Neural cell (in vitro differentiated cells): ENCODE results near the gene TOMM22.

Experiments
- EP300 ChIP-seq: fragments of 450-650 bp; conservative IDR thresholded peaks from 2 replicates; pipeline ENCODE4 v1.6.1; 2014; ENCODE audit warnings: antibody characterized with exemption, mild to moderate bottlenecking, moderate library complexity; ENCODE audit not compliant: poor library complexity, severe bottlenecking
- EZH2 ChIP-seq: fragments of 200-600, 300-800 bp; shearing (Covaris generic), sonication (generic); IDR thresholded peaks from 2 replicates; pipeline ENCODE4 v1.6.1; 2014; ENCODE audit warnings: antibody characterized with exemption, low read length, borderline replicate concordance, mild to moderate bottlenecking; ENCODE audit not compliant: insufficient read depth, poor library complexity, severe bottlenecking
- MXI1 ChIP-seq: fragments of 450-650 bp; conservative IDR thresholded peaks from 2 replicates; pipeline ENCODE4 v1.6.1; 2014; ENCODE audit warnings: antibody characterized with exemption, mild to moderate bottlenecking; ENCODE audit not compliant: poor library complexity, severe bottlenecking
- POLR2AphosphoS5 ChIP-seq: IDR thresholded peaks from 2 replicates; pipeline ENCODE4 v1.6.1; 2012
- RAD21 ChIP-seq: fragments of 450-650 bp; conservative IDR thresholded peaks from 2 replicates; pipeline ENCODE4 v1.6.1; 2014; ENCODE audit warnings: antibody characterized with exemption, mild to moderate bottlenecking, moderate library complexity
- REST ChIP-seq: IDR thresholded peaks from 2 replicates; pipeline ENCODE4 v1.6.1; 2012; ENCODE audit warnings: borderline replicate concordance
- SMC3 ChIP-seq: fragments of 450-650 bp; conservative IDR thresholded peaks from 2 replicates; pipeline ENCODE4 v1.6.1; 2014; ENCODE audit warnings: antibody characterized with exemption, mild to moderate bottlenecking, moderate library complexity; ENCODE audit not compliant: poor library complexity
- TAF1 ChIP-seq: IDR thresholded peaks from 2 replicates; pipeline ENCODE4 v1.6.1; 2012; ENCODE audit warnings: low read depth
- TF ChIP-seq, protein P1 (sequence below): fragments of 450-650 bp; IDR thresholded peaks from 2 replicates; pipeline ENCODE4 v1.5.1; 2014; ENCODE audit warnings: antibody characterized with exemption, mild to moderate bottlenecking, moderate library complexity; ENCODE audit not compliant: poor library complexity, severe bottlenecking

- TF ChIP-seq POLR2AphosphoS5 (no peak), RAD21 (no peak), EZH2 (no peak), MXI1 (no peak), EP300 (no peak), TAF1 (no peak), REST (no peak), SMC3 (no peak)
- TF ChIP-seq, protein P1, sequence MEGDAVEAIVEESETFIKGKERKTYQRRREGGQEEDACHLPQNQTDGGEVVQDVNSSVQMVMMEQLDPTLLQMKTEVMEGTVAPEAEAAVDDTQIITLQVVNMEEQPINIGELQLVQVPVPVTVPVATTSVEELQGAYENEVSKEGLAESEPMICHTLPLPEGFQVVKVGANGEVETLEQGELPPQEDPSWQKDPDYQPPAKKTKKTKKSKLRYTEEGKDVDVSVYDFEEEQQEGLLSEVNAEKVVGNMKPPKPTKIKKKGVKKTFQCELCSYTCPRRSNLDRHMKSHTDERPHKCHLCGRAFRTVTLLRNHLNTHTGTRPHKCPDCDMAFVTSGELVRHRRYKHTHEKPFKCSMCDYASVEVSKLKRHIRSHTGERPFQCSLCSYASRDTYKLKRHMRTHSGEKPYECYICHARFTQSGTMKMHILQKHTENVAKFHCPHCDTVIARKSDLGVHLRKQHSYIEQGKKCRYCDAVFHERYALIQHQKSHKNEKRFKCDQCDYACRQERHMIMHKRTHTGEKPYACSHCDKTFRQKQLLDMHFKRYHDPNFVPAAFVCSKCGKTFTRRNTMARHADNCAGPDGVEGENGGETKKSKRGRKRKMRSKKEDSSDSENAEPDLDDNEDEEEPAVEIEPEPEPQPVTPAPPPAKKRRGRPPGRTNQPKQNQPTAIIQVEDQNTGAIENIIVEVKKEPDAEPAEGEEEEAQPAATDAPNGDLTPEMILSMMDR, result no peak
Measured at GRCh38 chr22:38721551-38721950, 39.8 kb downstream of the TOMM22 start.
